GM12875 (cell line): ENCODE measurements around the gene ADCK1.

ENCODE experiments used
- H3K4me3 ChIP-seq: one replicate; pipeline ENCODE4 v1.5.1; 2011; ENCODE audit warnings: low read depth, low read length, control low read depth
- TF ChIP-seq, protein P1 (sequence below): IDR thresholded peaks from 2 replicates; pipeline ENCODE4 v1.5.1; 2011; ENCODE audit warnings: low read depth, mild to moderate bottlenecking, control low read depth, inconsistent platforms, low read length, moderate library complexity, borderline replicate concordance; ENCODE audit not compliant: insufficient read depth

ADCK1 gene, protein sequence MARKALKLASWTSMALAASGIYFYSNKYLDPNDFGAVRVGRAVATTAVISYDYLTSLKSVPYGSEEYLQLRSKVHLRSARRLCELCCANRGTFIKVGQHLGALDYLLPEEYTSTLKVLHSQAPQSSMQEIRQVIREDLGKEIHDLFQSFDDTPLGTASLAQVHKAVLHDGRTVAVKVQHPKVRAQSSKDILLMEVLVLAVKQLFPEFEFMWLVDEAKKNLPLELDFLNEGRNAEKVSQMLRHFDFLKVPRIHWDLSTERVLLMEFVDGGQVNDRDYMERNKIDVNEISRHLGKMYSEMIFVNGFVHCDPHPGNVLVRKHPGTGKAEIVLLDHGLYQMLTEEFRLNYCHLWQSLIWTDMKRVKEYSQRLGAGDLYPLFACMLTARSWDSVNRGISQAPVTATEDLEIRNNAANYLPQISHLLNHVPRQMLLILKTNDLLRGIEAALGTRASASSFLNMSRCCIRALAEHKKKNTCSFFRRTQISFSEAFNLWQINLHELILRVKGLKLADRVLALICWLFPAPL

DNA sequence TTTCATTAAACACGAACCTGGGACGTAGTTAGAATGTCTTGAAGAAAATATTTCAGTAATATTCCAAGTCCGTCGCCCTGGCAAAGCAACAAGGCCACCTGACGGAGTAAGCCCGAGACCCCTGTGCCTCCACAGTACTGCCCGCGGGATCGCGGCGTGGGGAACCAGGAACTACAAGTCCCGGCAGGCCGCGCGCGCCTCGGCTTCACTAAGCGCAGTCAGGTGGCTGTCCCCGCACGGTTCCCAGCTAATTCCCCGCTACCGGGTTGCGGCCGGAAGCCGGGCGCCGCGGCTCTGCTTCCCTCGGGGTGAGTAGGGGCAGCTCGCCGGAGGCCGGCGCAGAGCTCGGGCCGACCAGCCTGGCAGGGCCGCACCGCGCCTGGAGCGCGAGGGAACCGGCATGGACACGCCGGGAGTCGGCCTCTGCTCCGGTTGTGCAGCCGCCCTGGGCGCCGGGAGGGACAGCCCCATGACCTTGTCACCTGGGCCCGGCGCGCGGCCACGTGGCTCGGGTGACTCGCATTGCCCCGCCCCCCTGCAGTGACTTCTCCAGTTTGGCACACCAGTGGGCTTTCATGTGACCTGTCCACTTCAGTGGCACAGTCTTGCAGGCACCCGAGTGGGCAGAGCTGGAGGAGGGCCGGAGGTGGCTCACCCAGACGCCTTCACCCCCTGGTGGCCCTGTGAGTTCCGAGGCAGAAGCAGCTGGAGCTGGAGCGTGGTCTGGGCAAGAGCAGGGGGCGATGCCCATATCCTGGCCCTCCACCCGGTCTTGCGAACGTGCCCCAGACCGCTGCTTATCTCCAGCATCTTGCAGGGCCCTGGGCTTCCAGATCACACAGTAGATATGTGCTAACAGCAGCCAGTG is at the start of gene ADCK1:
TSS of gene ADCK1 (plus strand) at position 247 of the 868 bp plus-strand sequence. CDS start 18,870 bp downstream, outside the sequence.
- peak within 1 kb of the TSS; percentile 93 for H3K4me3 ChIP-seq
- TF ChIP-seq, protein P1, sequence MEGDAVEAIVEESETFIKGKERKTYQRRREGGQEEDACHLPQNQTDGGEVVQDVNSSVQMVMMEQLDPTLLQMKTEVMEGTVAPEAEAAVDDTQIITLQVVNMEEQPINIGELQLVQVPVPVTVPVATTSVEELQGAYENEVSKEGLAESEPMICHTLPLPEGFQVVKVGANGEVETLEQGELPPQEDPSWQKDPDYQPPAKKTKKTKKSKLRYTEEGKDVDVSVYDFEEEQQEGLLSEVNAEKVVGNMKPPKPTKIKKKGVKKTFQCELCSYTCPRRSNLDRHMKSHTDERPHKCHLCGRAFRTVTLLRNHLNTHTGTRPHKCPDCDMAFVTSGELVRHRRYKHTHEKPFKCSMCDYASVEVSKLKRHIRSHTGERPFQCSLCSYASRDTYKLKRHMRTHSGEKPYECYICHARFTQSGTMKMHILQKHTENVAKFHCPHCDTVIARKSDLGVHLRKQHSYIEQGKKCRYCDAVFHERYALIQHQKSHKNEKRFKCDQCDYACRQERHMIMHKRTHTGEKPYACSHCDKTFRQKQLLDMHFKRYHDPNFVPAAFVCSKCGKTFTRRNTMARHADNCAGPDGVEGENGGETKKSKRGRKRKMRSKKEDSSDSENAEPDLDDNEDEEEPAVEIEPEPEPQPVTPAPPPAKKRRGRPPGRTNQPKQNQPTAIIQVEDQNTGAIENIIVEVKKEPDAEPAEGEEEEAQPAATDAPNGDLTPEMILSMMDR, result peak; percentile 39; the same call in 1 of the 2 replicates

DNA sequence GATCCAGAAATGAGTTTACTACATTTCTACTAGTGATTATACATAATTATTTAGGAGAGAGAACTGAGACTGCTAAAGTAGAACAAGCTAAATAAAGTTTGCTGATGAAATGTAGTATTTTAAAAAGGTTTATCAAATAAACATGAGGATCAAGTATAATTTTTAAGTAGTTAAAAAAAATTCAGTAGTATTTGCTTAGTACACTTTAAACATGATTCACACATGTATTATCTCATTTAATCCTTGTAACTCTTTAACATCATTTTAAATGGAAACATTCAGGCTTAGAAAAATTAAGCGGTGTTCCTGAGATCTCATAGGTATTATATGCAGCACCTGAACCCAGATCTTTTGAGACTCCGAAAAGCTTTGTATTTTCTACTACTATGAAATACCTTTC is 47.6 kb upstream of the ADCK1 start:
- no peak overlapping the region for H3K4me3 ChIP-seq
- TF ChIP-seq, protein P1, result no peak

DNA sequence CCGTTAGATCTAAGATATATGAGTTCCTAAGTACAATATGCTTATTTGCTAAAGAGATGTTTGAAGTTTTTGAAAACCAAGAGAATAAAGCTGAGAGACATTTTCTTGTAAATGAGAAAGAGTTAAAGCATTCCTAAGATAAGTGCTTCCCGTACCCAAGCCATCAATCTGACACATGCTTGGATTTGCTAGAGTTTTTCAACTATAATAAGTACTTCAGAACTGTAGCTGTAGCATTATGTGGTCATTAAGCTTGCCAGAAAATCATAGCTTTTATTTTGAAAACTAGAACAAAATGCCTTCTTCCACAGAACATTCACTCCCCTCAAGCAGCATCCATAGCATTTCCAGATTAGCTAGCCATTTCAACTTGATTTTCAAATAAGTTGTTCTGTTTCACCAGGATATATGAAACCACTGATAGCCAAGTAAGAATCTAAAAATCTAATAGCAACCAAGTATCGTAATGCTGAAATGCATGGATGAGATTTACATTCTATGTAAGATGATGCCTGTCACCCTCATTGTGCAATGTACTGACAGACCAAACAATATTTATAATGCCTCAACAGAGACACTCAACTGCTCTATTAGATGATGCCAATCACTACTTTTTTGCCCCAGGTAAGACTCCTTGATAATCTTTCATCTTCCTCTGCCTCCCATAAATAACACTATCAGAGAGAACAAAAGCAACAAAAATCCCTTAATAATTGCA is 47.0 kb upstream of the ADCK1 start:
- TF ChIP-seq, protein P1, result no peak
- no peak overlapping the region for H3K4me3 ChIP-seq

DNA sequence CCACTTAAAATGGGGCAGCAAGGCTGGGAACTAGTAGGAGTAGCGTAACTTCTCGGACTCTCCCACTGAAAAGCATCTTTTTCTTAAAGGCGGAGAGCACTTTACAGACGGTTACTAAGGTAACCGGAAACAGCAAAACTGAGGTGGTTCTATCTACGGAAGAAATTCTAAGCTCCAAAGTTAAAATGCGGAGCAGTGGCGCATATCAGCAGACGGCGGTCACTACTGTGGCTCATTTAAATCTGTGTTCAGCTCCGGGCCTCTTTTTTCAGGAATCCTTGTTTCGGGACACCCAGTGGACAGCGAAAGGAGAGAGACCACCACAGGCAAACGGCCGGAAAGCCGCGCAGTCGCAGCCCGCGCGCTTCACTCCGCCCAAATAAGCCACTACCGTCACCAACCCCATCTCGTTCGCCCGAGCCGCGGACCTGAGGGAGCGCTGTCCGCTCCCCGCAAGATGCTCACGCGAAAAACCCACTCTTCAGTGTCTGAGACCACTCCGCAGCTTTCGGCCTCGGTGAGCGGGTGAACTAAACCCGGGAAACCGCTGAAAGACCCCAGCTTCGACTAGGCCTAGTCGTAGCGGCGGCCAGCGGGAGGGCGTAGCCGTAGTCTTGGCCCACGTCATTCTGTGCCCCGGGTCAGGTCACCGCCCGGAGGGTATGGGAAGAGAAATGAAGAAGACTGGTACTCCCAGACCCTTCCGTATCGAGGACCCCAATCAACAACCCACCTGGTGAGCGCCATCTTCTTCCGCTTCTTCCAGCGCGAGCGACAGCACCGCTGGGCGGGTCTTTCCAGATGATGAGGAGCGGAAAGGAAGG is 39.3 kb upstream of the ADCK1 start, which contains the start of gene SNW1:
TSS of gene SNW1 (minus strand) at position 776 of the 824 bp plus-strand sequence. CDS start at position 747, 29 bp downstream.
- TF ChIP-seq, protein P1, result no peak
- peak within 1 kb of the TSS; percentile 84 for H3K4me3 ChIP-seq

DNA sequence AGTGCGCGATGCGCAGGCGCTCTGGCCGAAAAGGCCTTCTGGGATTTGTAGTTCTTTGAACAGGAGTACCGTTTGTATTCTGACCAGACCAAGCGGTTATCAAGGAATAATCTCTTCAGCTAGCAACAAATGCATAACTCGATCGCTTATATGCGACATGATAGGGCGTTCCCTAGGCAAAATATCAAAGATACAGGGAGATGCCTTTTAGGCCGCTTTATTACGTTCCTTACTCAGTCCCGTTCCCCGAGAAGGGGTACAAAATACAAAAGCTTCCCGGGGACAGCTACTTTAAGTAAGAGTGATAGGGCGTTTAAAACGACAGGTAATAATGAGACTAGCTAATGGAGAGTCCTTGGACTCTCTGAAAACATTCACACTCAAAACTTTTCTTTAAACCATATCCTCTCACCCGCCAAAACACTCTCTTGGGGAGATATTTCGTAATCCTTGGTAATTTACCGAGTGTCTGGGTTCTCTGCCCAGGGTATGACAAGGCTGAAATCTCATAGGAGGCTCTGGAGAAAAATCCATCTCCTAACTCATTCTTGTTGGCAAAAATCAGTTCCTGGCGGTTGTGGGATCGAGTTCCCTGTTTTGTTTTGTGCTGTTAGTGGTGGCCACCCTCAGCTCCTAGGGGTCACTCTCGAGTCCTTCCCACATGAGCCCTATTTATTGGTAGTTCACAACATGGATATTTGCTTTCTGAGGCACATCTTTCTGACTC is 38.5 kb upstream of the ADCK1 start:
- peak overlapping the region; percentile 84 for H3K4me3 ChIP-seq
- TF ChIP-seq, protein P1, result peak; percentile 27; the same call in 1 of the 2 replicates
